K562 (cell line): ENCODE measurements around the gene APOB. TPM values are rescaled to one million over a fixed set of nuclear protein-coding genes. Genes with fewer than 3 reads are reported as not detected.

Experiments used
- ATAC-seq: fragments of 200-7000 bp; cut with Tn5 transposase; 3 replicates; pipeline ENCODE4 v1.9.1; 2020; ENCODE audit warnings: moderate library complexity
- BruUV-seq: library from RNA; stranded (reverse); fragments of 400-500 nt; replicated peaks from 2 replicates; lab custom pipeline; 2021; lab: Mats Ljungman, UMichigan
- CTCF ChIA-PET: fragments of 300-600 bp; formaldehyde crosslinking; extraction: SDS; loops from one replicate; lab custom pipeline; 2021; ENCODE audit warnings: low intra/inter-chr PET ratio; lab: Yijun Ruan, JAX
- POLR2A ChIA-PET: fragments of 300-600, 350-650 bp; sonication (Branson Sonifier 250); formaldehyde crosslinking; extraction: SDS; loops from one replicate; lab custom pipeline; 2021; ENCODE audit warnings: antibody characterized with exemption, inconsistent platforms; lab: Yijun Ruan, JAX
- DNase-seq, 4 experiments: peaks; one replicate each; pipeline versions ENCODE4 v3.0.0 to v3.0.0-alpha.2; 2011 to 2018; ENCODE audit warnings: low spot score in 3 of 4, mixed read lengths in 3 of 4; ENCODE audit errors: extremely low read depth in 1 of 4
- FAIRE-seq: peaks from 2 replicates; lab custom pipeline; 2011; peaks lifted over from hg19 to GRCh38; lab: Jason Lieb, UNC
- H2AFZ ChIP-seq: 2 replicates; pipeline ENCODE4 v1.6.0; 2011; ENCODE audit warnings: low read depth, low read length, control low read depth, inconsistent platforms
- H3K27ac ChIP-seq: fragments of 200-600 bp; 3 replicates; pipeline ENCODE4 v1.8.0; 2011; ENCODE audit warnings: low read depth, mild to moderate bottlenecking, control low read depth, inconsistent platforms, low read length, moderate library complexity, mixed read lengths; ENCODE audit errors: extremely low read depth
- H3K27me3 ChIP-seq, 2 experiments: fragments of 300-600 bp in 1 of 2; 2 replicates in 1 of 2; 3 replicates in 1 of 2; pipeline versions ENCODE4 v1.6.0 to v1.8.0; 2011; ENCODE audit warnings: inconsistent platforms in 2 of 2, low read length in 2 of 2, mild to moderate bottlenecking in 1 of 2, mixed read lengths in 1 of 2, moderate library complexity in 1 of 2; ENCODE audit not compliant: control insufficient read depth in 2 of 2, insufficient read depth in 2 of 2
- H3K36me3 ChIP-seq: fragments of 300-600 bp; 3 replicates; pipeline ENCODE4 v1.8.0; 2011; ENCODE audit warnings: mild to moderate bottlenecking, low read length, inconsistent platforms; ENCODE audit not compliant: control insufficient read depth, insufficient read depth
- H3K4me1 ChIP-seq, 2 experiments: fragments of 200-600 bp in 1 of 2; replicated peaks in 1 of 2; 2 replicates in 1 of 2; 3 replicates in 1 of 2; pipeline versions ENCODE4 v1.5.1 to v1.8.0; 2011; ENCODE audit warnings: inconsistent platforms in 2 of 2, low read length in 2 of 2, mild to moderate bottlenecking in 1 of 2, mixed read lengths in 1 of 2, moderate library complexity in 1 of 2; ENCODE audit not compliant: control insufficient read depth in 2 of 2, insufficient read depth in 2 of 2
- H3K4me2 ChIP-seq: 2 replicates; pipeline ENCODE4 v1.6.1; 2011; ENCODE audit warnings: low read length, control low read depth, inconsistent platforms, mixed read lengths; ENCODE audit not compliant: insufficient read depth
- H3K4me3 ChIP-seq: fragments of 200-600 bp; sonication (generic), shearing (Covaris generic); 2 replicates; pipeline ENCODE4 v1.5.1; 2016; ENCODE audit warnings: control low read depth, inconsistent platforms
- H3K79me2 ChIP-seq: fragments of 200-600 bp; 3 replicates; pipeline ENCODE4 v1.8.0; 2011; ENCODE audit warnings: low read length, inconsistent platforms; ENCODE audit not compliant: control insufficient read depth, insufficient read depth
- H3K9ac ChIP-seq, 2 experiments: 2 replicates each; pipeline versions ENCODE4 v1.6.0 to v1.6.1; 2011; ENCODE audit warnings: low read depth in 2 of 2, low read length in 2 of 2, control low read depth in 1 of 2, inconsistent platforms in 1 of 2, mild to moderate bottlenecking in 1 of 2, mixed read lengths in 1 of 2; ENCODE audit not compliant: insufficient read depth in 1 of 2
- H3K9me1 ChIP-seq: one replicate; pipeline ENCODE4 v1.6.0; 2011; ENCODE audit warnings: inconsistent platforms, mild to moderate bottlenecking, low read length, moderate library complexity; ENCODE audit not compliant: control insufficient read depth, insufficient read depth
- H3K9me3 ChIP-seq: replicated peaks from 2 replicates; pipeline ENCODE4 v1.5.1; 2011; ENCODE audit warnings: low read depth, low read length, inconsistent platforms; ENCODE audit not compliant: control insufficient read depth, insufficient read depth
- H4K20me1 ChIP-seq: replicated peaks from 2 replicates; pipeline ENCODE4 v1.6.1; 2011; ENCODE audit warnings: low read length, inconsistent platforms, mixed read lengths; ENCODE audit not compliant: control insufficient read depth, insufficient read depth
- ATF1 ChIP-seq, 2 experiments: fragments of 450-650 bp in 1 of 2; IDR thresholded peaks; 2 replicates each; pipeline ENCODE4 v1.6.1; 2016; ENCODE audit warnings: missing compliant biosample characterization in 1 of 2, missing genetic modification characterization in 1 of 2
- CBX8 ChIP-seq: fragments of 200-600 bp; sonication (generic); IDR thresholded peaks from 2 replicates; pipeline ENCODE4 v1.6.1; 2012; ENCODE audit warnings: borderline replicate concordance, mixed run types, low read depth, mild to moderate bottlenecking, moderate library complexity, mixed read lengths, low read length, control low read depth, inconsistent platforms; ENCODE audit not compliant: poor library complexity, severe bottlenecking; ENCODE audit errors: extremely low read depth
- FOSL1 ChIP-seq: fragments of 200-800 bp; sonication (Bioruptor generic); conservative IDR thresholded peaks from 2 replicates; pipeline ENCODE4 v1.6.1; 2016; ENCODE audit warnings: missing genetic modification characterization, missing compliant biosample characterization
- NFIX ChIP-seq: fragments of 250-450 bp; sonication (Bioruptor Pico); IDR thresholded peaks from 2 replicates; pipeline ENCODE4 v1.4.0; 2020; ENCODE audit warnings: low read depth, mild to moderate bottlenecking, moderate library complexity
- ZNF449 ChIP-seq: fragments of 250-450 bp; sonication (Bioruptor Pico); IDR thresholded peaks from 2 replicates; pipeline ENCODE4 v1.8.0; 2022; ENCODE audit warnings: moderate library complexity, mild to moderate bottlenecking, inconsistent platforms
- ZNF75A ChIP-seq: fragments of 450-650 bp; formaldehyde crosslinking; IDR thresholded peaks from 2 replicates; pipeline ENCODE4 v1.4.0; 2020; ENCODE audit warnings: mild to moderate bottlenecking
- WGBS: fragments of 100-300 bp; shearing (Covaris generic); methylation state at CpG from one replicate; pipeline ENCODE4 v1.1.6; 2016; ENCODE audit warnings: low coverage, mixed read lengths; ENCODE audit not compliant: insufficient coverage; ENCODE audit errors: missing lambda C conversion rate; 5-methylcytosine and 5-hydroxymethylcytosine counted together
- in situ Hi-C: fragments of 300-500 bp; cut with MboI; formaldehyde crosslinking; loops from 4 replicates; pipeline ENCODE4 v1.15.0; 2018; ENCODE audit warnings: inconsistent platforms, mixed read lengths
- intact Hi-C: fragments of 100-400 bp; cut with micrococcal nuclease; formaldehyde crosslinking; loops from 2 replicates; pipeline ENCODE4 v1.14.2; 2022
- polyA plus RNA-seq, 8 experiments: library from polyadenylated mRNA; depleted of rRNA in 4 of 8; stranded (reverse) in 5 of 8; unstranded in 3 of 8; fragments of >200 nt; fragmentation: Nextera tagmentation in 2 of 8; fragmentation: Illumina TruSeq in 1 of 8; extraction: Ambion mirVana in 2 of 8; extraction: Trizol in 1 of 8; gene quantifications; 2 replicates each; pipeline versions ENCODE4 v1.2.1 to v1.2.3, GENCODE V29; 2011 to 2014; ENCODE audit warnings: inconsistent platforms in 1 of 8, missing spikeins in 1 of 8
- total RNA-seq, 7 experiments: library from RNA; depleted of rRNA in 6 of 7; stranded (reverse); fragments of >200 nt in 6 of 7; fragmentation: Illumina TruSeq in 2 of 7; extraction: Trizol in 2 of 7; gene quantifications; 2 replicates each; pipeline versions ENCODE4 v1.2.1 to v1.2.3, GENCODE V29; 2011 to 2021; ENCODE audit warnings: low replicate concordance in 1 of 7

The APOB gene
- total and polyA plus RNA-seq, 9 of the 15 experiments (the other 6 are each of a cell fraction or from before 2014, with no cell fraction given): 0.73 TPM; not detected in 8

DNA sequence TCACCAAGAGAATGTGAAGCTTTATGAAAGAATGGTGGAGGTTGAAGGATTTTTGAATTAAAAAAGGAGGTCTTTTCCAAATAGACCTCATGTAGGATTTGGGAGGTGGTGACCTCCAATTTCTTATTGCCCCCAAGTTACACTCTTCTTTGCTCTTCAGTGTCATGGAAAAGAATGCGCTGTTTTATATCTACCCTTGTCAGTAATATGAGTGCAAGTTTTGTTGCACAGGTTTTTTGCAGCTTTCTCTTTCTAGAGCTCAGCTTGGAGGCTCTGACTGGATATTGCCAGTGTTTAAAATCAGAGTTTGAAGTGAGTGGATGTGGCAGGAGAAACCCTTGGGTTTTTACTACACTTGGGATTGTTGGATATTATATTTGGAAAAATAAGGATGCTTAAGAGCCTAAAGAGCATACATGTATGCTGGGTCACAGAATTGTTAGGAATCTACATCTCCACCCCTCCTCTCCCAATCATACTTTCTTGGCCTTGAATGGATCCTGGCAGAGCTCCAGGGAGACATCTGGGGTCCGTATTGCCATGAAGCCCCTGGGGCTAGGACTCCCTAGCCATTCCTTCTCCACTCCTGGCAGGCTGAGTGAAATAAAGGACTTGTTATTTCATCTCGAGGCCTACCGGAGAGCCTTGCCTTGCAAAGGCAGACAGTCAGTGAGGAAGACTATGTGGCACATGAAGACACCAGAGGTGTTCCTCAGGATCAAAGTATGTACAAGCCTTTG lies 43.8 kb downstream of the APOB start:
- intact Hi-C loops: no loop called here
- Histone ChIP-seq H3K4me2 (no peak overlapping the region), H3K9me3 (no peaks in the 10 kb centered on the region), H3K9ac (no peak overlapping the region), H3K4me3 (no peak overlapping the region), H3K36me3 (no peaks in the 10 kb centered on the region), H3K27me3 (no peaks in the 10 kb centered on the region; a peak in 1 of 5 replicates), H4K20me1 (no peaks in the 10 kb centered on the region)
- BruUV-seq: no TSS peak
- in situ Hi-C loops: no loop called here
- no peak for FAIRE-seq
- WGBS: 8% methylated on average over 4 of the region's 4 CpGs
- no peak for ATAC-seq
- TF ChIP-seq CBX8 (no peak), ZNF449 (CRISPR knock-in tag) (no peak), NFIX (CRISPR knock-in tag) (no peak), ZNF75A (CRISPR knock-in tag) (no peak), FOSL1 (tag) (no peak), ATF1 (CRISPR knock-in tag; IDR thresholded peaks at IDR 0.05) (no peak), ATF1 (tag; IDR thresholded peaks at IDR 0.05) (no peak)
- TF ChIP-seq, all 486 proteins: peak for 0
- H3K9me1 ChIP-seq: no peaks in the 10 kb centered on the region
- no peak for DNase-seq
- no peaks in the 10 kb centered on the region for H3K79me2 ChIP-seq
- no peak overlapping the region for H2AFZ ChIP-seq
- no peak overlapping the region for H3K27ac ChIP-seq
- ChIA-PET CTCF (no interaction called here), POLR2A (no interaction called here)
- H3K4me1 ChIP-seq: no peaks in the 10 kb centered on the region
